ENCODE measurements around the gene SF3B5.

Gene SF3B5

GRCh38 chr6:144127097-144127496 lies 31.7 kb upstream of the SF3B5 start:
- WGBS (ENCODE audit: insufficient coverage) = 100% methylated on average over 3 of the region's 6 CpGs
- Histone ChIP-seq H3K4me3 (ENCODE audit: control insufficient read depth in 1 of 7, extremely low read depth in 1 of 7, insufficient read depth in 4 of 7, low read depth in 2 of 7, low read length in 6 of 7) (no peak overlapping the region), H3K9me3 (ENCODE audit: control extremely low read depth in 1 of 5, control insufficient read depth in 4 of 5, insufficient read depth in 2 of 5, low read depth in 1 of 5, low read length in 4 of 5) (no peaks in the 10 kb centered on the region), H3K36me3 (ENCODE audit: control insufficient read depth in 4 of 4, insufficient read depth in 4 of 4, low read length in 3 of 4) (no peaks in the 10 kb centered on the region), H3K4me1 (ENCODE audit: control extremely low read depth in 1 of 4, control insufficient read depth in 4 of 4, insufficient read depth in 4 of 4, low read length in 3 of 4) (peaks cover 12 to 31% (median 14%) of the 10 kb centered on the region in 4 experiments), H3K27ac (ENCODE audit: insufficient read depth in 1 of 2, low read depth in 1 of 2, low read length in 2 of 2, poor library complexity in 1 of 2, severe bottlenecking in 2 of 2) (no peak overlapping the region), H3K27me3 (replicated peaks in 2 of 5; ENCODE audit: control insufficient read depth in 4 of 5, insufficient read depth in 5 of 5, low read length in 4 of 5) (no peaks in the 10 kb centered on the region)
- ChIA-PET POLR2A (interaction anchor here (0.7 kb wide), 1 partner anchor 129 kb away, joined by 3 read pairs; no protein-coding TSS in a partner anchor), CTCF (interaction anchor here (0.7 to 0.9 kb wide), 3 partner anchors 13 to 88 kb away, joined by 3 read pairs; no protein-coding TSS in a partner anchor)
- no peak for DNase-seq

DNA sequence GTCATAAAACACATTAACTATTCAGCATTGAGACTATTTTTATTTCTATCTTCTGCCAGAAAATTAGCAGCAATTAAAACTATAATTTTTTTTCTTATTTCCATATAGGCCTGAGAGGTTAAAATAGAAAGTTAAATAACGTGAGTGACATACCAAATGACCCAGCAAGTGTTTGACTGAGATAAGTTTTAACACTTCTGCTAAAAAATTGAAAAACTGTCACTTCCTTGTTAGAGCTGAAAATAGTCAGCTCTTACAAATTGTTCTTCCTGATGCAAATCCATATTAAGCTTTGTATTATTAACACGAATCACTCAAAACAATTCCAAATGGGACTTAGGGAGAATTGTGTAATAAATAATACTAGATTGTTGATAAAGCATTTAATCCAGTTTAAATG lies 28.5 kb upstream of the SF3B5 start:
- Histone ChIP-seq H3K9me3 (ENCODE audit: control extremely low read depth in 1 of 5, control insufficient read depth in 4 of 5, insufficient read depth in 2 of 5, low read depth in 1 of 5, low read length in 4 of 5) (no peaks in the 10 kb centered on the region), H3K27ac (ENCODE audit: insufficient read depth in 1 of 2, low read depth in 1 of 2, low read length in 2 of 2, poor library complexity in 1 of 2, severe bottlenecking in 2 of 2) (peak overlapping the region; percentile 77 to 90), H3K4me3 (ENCODE audit: control insufficient read depth in 1 of 7, extremely low read depth in 1 of 7, insufficient read depth in 4 of 7, low read depth in 2 of 7, low read length in 6 of 7) (peak overlapping the region in 2 of 7 experiments; percentile 1 to 9), H3K4me1 (ENCODE audit: control extremely low read depth in 1 of 4, control insufficient read depth in 4 of 4, insufficient read depth in 4 of 4, low read length in 3 of 4) (peaks cover 11 to 23% (median 13%) of the 10 kb centered on the region in 4 experiments), H3K27me3 (replicated peaks in 2 of 5; ENCODE audit: control insufficient read depth in 4 of 5, insufficient read depth in 5 of 5, low read length in 4 of 5) (no peaks in the 10 kb centered on the region), H3K36me3 (ENCODE audit: control insufficient read depth in 4 of 4, insufficient read depth in 4 of 4, low read length in 3 of 4) (no peaks in the 10 kb centered on the region)
- DNase-seq = peak; percentile 36 to 86 (median 74)
- POLR2A ChIA-PET = no interaction called here
- no CpG with 5 or more reads among the region's 2 CpGs for WGBS (ENCODE audit: insufficient coverage)
- CTCF ChIA-PET = interaction anchor here (0.7 to 1.9 kb wide), 10 partner anchors 9 to 95 kb away, joined by 3 to 9 read pairs (median 4); partner anchors contain the start of gene STX11

- 6% methylated on average over 2 of the region's 2 CpGs for WGBS (ENCODE audit: insufficient coverage)
- Histone ChIP-seq H3K4me1 (ENCODE audit: control extremely low read depth in 1 of 4, control insufficient read depth in 4 of 4, insufficient read depth in 4 of 4, low read length in 3 of 4) (peaks cover 11 to 23% (median 13%) of the 10 kb centered on the region in 4 experiments), H3K27ac (ENCODE audit: insufficient read depth in 1 of 2, low read depth in 1 of 2, low read length in 2 of 2, poor library complexity in 1 of 2, severe bottlenecking in 2 of 2) (peak overlapping the region; percentile 77 to 90), H3K9me3 (ENCODE audit: control extremely low read depth in 1 of 5, control insufficient read depth in 4 of 5, insufficient read depth in 2 of 5, low read depth in 1 of 5, low read length in 4 of 5) (no peaks in the 10 kb centered on the region), H3K27me3 (replicated peaks in 2 of 5; ENCODE audit: control insufficient read depth in 4 of 5, insufficient read depth in 5 of 5, low read length in 4 of 5) (no peaks in the 10 kb centered on the region), H3K36me3 (ENCODE audit: control insufficient read depth in 4 of 4, insufficient read depth in 4 of 4, low read length in 3 of 4) (no peaks in the 10 kb centered on the region), H3K4me3 (ENCODE audit: control insufficient read depth in 1 of 7, extremely low read depth in 1 of 7, insufficient read depth in 4 of 7, low read depth in 2 of 7, low read length in 6 of 7) (peak overlapping the region in 2 of 7 experiments; percentile 1 to 9)
- POLR2A ChIA-PET = no interaction called here
- peak in 2 of 3 donors; percentile 21 to 41 for DNase-seq
- CTCF ChIA-PET = interaction anchor here (0.7 to 1.9 kb wide), 11 partner anchors 8 to 96 kb away, joined by 3 to 9 read pairs (median 3); partner anchors contain the start of gene STX11
Observed at GRCh38 chr6:144123421-144123820, 28.0 kb upstream of the SF3B5 start.

DNA sequence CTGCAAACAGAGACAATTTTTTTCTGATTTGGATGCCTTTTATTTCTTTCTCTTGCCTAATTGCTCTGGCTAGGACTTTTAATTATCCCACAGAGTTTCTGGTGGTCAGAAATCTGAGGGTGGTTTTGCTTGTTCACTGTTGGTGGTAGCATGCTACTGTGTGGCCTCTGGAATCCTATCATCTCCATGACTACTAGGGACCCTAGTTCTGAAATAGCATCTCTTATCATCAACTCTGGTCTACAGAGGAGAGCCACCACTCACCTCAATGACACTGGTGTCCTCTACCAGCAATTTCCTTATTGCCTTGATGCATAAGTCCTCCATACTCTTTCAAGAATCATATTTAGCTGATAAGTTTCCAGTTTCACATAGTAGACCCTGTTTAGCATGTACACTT lies 27.5 kb upstream of the SF3B5 start:
- peak in 1 of 3 donors; percentile 10 for DNase-seq
- H3K27ac ChIP-seq (ENCODE audit: insufficient read depth in 1 of 2, low read depth in 1 of 2, low read length in 2 of 2, poor library complexity in 1 of 2, severe bottlenecking in 2 of 2) = peak overlapping the region; percentile 77 to 90
- no peaks in the 10 kb centered on the region for H3K9me3 ChIP-seq (ENCODE audit: control extremely low read depth in 1 of 5, control insufficient read depth in 4 of 5, insufficient read depth in 2 of 5, low read depth in 1 of 5, low read length in 4 of 5)
- H3K36me3 ChIP-seq (ENCODE audit: control insufficient read depth in 4 of 4, insufficient read depth in 4 of 4, low read length in 3 of 4) = no peaks in the 10 kb centered on the region
- no peak overlapping the region for H3K4me3 ChIP-seq (ENCODE audit: control insufficient read depth in 1 of 7, extremely low read depth in 1 of 7, insufficient read depth in 4 of 7, low read depth in 2 of 7, low read length in 6 of 7)
- POLR2A ChIA-PET = no interaction called here
- CTCF ChIA-PET = interaction anchor here (0.9 to 1.9 kb wide), 5 partner anchors 8 to 41 kb away, joined by 3 to 9 read pairs (median 4); no protein-coding TSS in a partner anchor
- peaks cover 11 to 23% (median 13%) of the 10 kb centered on the region in 4 experiments for H3K4me1 ChIP-seq (ENCODE audit: control extremely low read depth in 1 of 4, control insufficient read depth in 4 of 4, insufficient read depth in 4 of 4, low read length in 3 of 4)
- no peaks in the 10 kb centered on the region for H3K27me3 ChIP-seq (replicated peaks in 2 of 5; ENCODE audit: control insufficient read depth in 4 of 5, insufficient read depth in 5 of 5, low read length in 4 of 5)

DNA sequence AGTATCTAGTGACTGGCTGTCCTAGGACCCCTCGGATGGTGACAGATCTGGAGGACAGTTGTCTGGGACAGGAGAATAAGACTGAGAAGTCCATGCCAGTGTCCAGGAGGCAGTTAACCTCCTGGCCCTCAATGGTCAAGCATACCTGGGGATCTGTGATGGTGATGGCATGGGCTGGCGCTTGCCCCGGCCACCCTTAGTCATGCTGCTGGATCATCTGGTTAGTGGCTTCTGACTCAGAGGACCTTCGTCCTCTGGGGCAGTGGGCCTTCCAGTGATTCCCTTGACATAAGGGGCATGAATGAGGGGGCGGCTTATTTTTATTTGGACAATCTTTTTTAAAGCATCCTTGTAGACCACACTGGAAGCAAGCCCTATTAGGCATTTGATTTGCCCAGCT lies 24.0 kb upstream of the SF3B5 start:
- Histone ChIP-seq H3K27ac (ENCODE audit: insufficient read depth in 1 of 2, low read depth in 1 of 2, low read length in 2 of 2, poor library complexity in 1 of 2, severe bottlenecking in 2 of 2) (no peak overlapping the region), H3K9me3 (ENCODE audit: control extremely low read depth in 1 of 5, control insufficient read depth in 4 of 5, insufficient read depth in 2 of 5, low read depth in 1 of 5, low read length in 4 of 5) (no peaks in the 10 kb centered on the region), H3K4me1 (ENCODE audit: control extremely low read depth in 1 of 4, control insufficient read depth in 4 of 4, insufficient read depth in 4 of 4, low read length in 3 of 4) (peaks cover 8 to 17% (median 11%) of the 10 kb centered on the region in 4 experiments), H3K27me3 (replicated peaks in 2 of 5; ENCODE audit: control insufficient read depth in 4 of 5, insufficient read depth in 5 of 5, low read length in 4 of 5) (no peaks in the 10 kb centered on the region), H3K4me3 (ENCODE audit: control insufficient read depth in 1 of 7, extremely low read depth in 1 of 7, insufficient read depth in 4 of 7, low read depth in 2 of 7, low read length in 6 of 7) (no peak overlapping the region), H3K36me3 (ENCODE audit: control insufficient read depth in 4 of 4, insufficient read depth in 4 of 4, low read length in 3 of 4) (no peaks in the 10 kb centered on the region)
- POLR2A ChIA-PET = no interaction called here
- DNase-seq = no peak
- 96% methylated on average over 5 of the region's 5 CpGs for WGBS (ENCODE audit: insufficient coverage)
- CTCF ChIA-PET = no interaction called here

- no peak overlapping the region for H3K27ac ChIP-seq (ENCODE audit: insufficient read depth in 1 of 2, low read depth in 1 of 2, low read length in 2 of 2, poor library complexity in 1 of 2, severe bottlenecking in 2 of 2)
- H3K4me3 ChIP-seq (ENCODE audit: control insufficient read depth in 1 of 7, extremely low read depth in 1 of 7, insufficient read depth in 4 of 7, low read depth in 2 of 7, low read length in 6 of 7) = no peak overlapping the region
- no peaks in the 10 kb centered on the region for H3K36me3 ChIP-seq (ENCODE audit: control insufficient read depth in 4 of 4, insufficient read depth in 4 of 4, low read length in 3 of 4)
- H3K4me1 ChIP-seq (ENCODE audit: control extremely low read depth in 1 of 4, control insufficient read depth in 4 of 4, insufficient read depth in 4 of 4, low read length in 3 of 4) = no peaks in the 10 kb centered on the region
- POLR2A ChIA-PET = interaction anchor here (0.6 kb wide), 1 partner anchor 142 kb away, joined by 3 read pairs; no protein-coding TSS in a partner anchor
- CTCF ChIA-PET = interaction anchor here (1.1 to 2.3 kb wide), 5 partner anchors 8 to 41 kb away, joined by 3 to 9 read pairs (median 3); no protein-coding TSS in a partner anchor
- WGBS (ENCODE audit: insufficient coverage) = no CpG with 5 or more reads among the region's 3 CpGs
- DNase-seq = no peak
- no peaks in the 10 kb centered on the region for H3K9me3 ChIP-seq (ENCODE audit: control extremely low read depth in 1 of 5, control insufficient read depth in 4 of 5, insufficient read depth in 2 of 5, low read depth in 1 of 5, low read length in 4 of 5)
- no peaks in the 10 kb centered on the region for H3K27me3 ChIP-seq (replicated peaks in 2 of 5; ENCODE audit: control insufficient read depth in 4 of 5, insufficient read depth in 5 of 5, low read length in 4 of 5)
Observed at GRCh38 chr6:144115219-144115618, 19.8 kb upstream of the SF3B5 start.

GRCh38 chr6:144113366-144113765 lies 18.0 kb upstream of the SF3B5 start:
- Histone ChIP-seq H3K36me3 (ENCODE audit: control insufficient read depth in 4 of 4, insufficient read depth in 4 of 4, low read length in 3 of 4) (no peaks in the 10 kb centered on the region), H3K27me3 (replicated peaks in 2 of 5; ENCODE audit: control insufficient read depth in 4 of 5, insufficient read depth in 5 of 5, low read length in 4 of 5) (no peaks in the 10 kb centered on the region), H3K9me3 (ENCODE audit: control extremely low read depth in 1 of 5, control insufficient read depth in 4 of 5, insufficient read depth in 2 of 5, low read depth in 1 of 5, low read length in 4 of 5) (no peaks in the 10 kb centered on the region), H3K4me1 (ENCODE audit: control extremely low read depth in 1 of 4, control insufficient read depth in 4 of 4, insufficient read depth in 4 of 4, low read length in 3 of 4) (no peaks in the 10 kb centered on the region), H3K27ac (ENCODE audit: insufficient read depth in 1 of 2, low read depth in 1 of 2, low read length in 2 of 2, poor library complexity in 1 of 2, severe bottlenecking in 2 of 2) (no peak overlapping the region), H3K4me3 (ENCODE audit: control insufficient read depth in 1 of 7, extremely low read depth in 1 of 7, insufficient read depth in 4 of 7, low read depth in 2 of 7, low read length in 6 of 7) (no peak overlapping the region)
- 100% methylated on average over 5 of the region's 6 CpGs for WGBS (ENCODE audit: insufficient coverage)
- DNase-seq = no peak
- ChIA-PET POLR2A (no interaction called here), CTCF (no interaction called here)
